Smooth muscle cell (in vitro differentiated cells): ENCODE data around the gene MEF2D. TPM values are rescaled to one million over a fixed set of nuclear protein-coding genes. Genes with fewer than 3 reads are reported as not detected.

ENCODE experiments used
- DNase-seq: peaks from one replicate; lab custom pipeline; 2025; ENCODE audit not compliant: unreplicated experiment; lab: John Stamatoyannopoulos, UW
- H2AFZ ChIP-seq: fragments of 200-600 bp; sonication (generic); 2 replicates; pipeline ENCODE4 v1.6.0; 2016; ENCODE audit warnings: antibody characterized with exemption, low read depth, mild to moderate bottlenecking
- H3F3A ChIP-seq: fragments of 200-600 bp; sonication (generic); 2 replicates; pipeline ENCODE4 v1.6.0; 2017; ENCODE audit warnings: antibody characterized with exemption, low read depth
- H3K27ac ChIP-seq: fragments of 200-600 bp; sonication (generic); 2 replicates; pipeline ENCODE4 v1.5.1; 2016; ENCODE audit warnings: low read depth, mild to moderate bottlenecking
- H3K27me3 ChIP-seq: fragments of 200-600 bp; sonication (generic); 2 replicates; pipeline ENCODE4 v1.6.1; 2016; ENCODE audit warnings: low read depth, mild to moderate bottlenecking
- H3K36me3 ChIP-seq: fragments of 200-600 bp; sonication (generic); 2 replicates; pipeline ENCODE4 v1.5.1; 2016; ENCODE audit warnings: low read depth
- H3K4me1 ChIP-seq: fragments of 200-600 bp; sonication (generic); 2 replicates; pipeline ENCODE4 v1.5.1; 2016; ENCODE audit warnings: low read depth
- H3K4me2 ChIP-seq: fragments of 200-600 bp; sonication (generic); 2 replicates; pipeline ENCODE4 v1.6.0; 2016; ENCODE audit warnings: mild to moderate bottlenecking
- H3K4me3 ChIP-seq: fragments of 200-600 bp; sonication (generic); 2 replicates; pipeline ENCODE4 v1.5.1; 2016; ENCODE audit warnings: mild to moderate bottlenecking
- H3K79me2 ChIP-seq: fragments of 200-600 bp; sonication (generic); 2 replicates; pipeline ENCODE4 v1.6.0; 2016; ENCODE audit warnings: low read depth, mild to moderate bottlenecking
- H3K9ac ChIP-seq: fragments of 200-600 bp; sonication (generic); 2 replicates; pipeline ENCODE4 v1.6.0; 2016; ENCODE audit warnings: low read depth
- H3K9me3 ChIP-seq: fragments of 200-600 bp; sonication (generic); replicated peaks from 2 replicates; pipeline ENCODE4 v1.5.1; 2016; ENCODE audit warnings: low read depth
- H4K20me1 ChIP-seq: fragments of 200-600 bp; sonication (generic); 2 replicates; pipeline ENCODE4 v1.6.0; 2016; ENCODE audit warnings: low read depth
- CTCF ChIP-seq: fragments of 200-600 bp; sonication (generic); IDR thresholded peaks from 2 replicates; pipeline ENCODE4 v1.5.1; 2017; ENCODE audit warnings: borderline replicate concordance, mild to moderate bottlenecking, antibody characterized with exemption; ENCODE audit not compliant: insufficient read depth, poor library complexity, severe bottlenecking
- WGBS: methylation state at CpG from one replicate; pipeline ENCODE4 v1.1.7; 2016; ENCODE audit warnings: low lambda C conversion rate; 5-methylcytosine and 5-hydroxymethylcytosine counted together
- polyA plus RNA-seq: library from polyadenylated mRNA; unstranded; fragments of >200 nt; fragmentation: Nextera tagmentation; extraction: Ambion mirVana; gene quantifications from 2 replicates; pipeline ENCODE4 v1.2.1, GENCODE V29; 2016
- total RNA-seq: library from RNA; depleted of rRNA; stranded (reverse); fragments of >200 nt; gene quantifications from 2 replicates; pipeline ENCODE4 v1.2.3, GENCODE V29; 2014

Gene MEF2D
- total RNA-seq, result 23.2 and 24.3 TPM in 2 replicates
- polyA plus RNA-seq, result 40.5 and 45.6 TPM in 2 replicates

DNA sequence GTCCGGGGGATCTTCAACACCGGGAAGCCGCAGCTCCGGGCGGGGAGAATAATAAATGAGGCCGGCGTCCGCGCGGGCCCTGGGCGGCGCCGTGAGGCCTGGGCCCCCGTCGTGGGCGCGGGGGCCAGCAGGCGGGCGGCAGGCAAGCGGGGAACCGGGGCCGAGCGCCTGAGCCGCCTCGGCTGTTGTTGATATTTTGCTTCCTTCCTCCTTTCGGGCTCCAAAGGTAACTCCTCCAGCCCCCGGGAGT lies at the start of gene MEF2D:
MEF2D (minus strand) TSS at position 233 of the 250 bp plus-strand sequence. CDS start 17,483 bp downstream, outside the sequence.
- no peak for TF ChIP-seq CTCF
- WGBS, result under 1% methylated on average over 27 of the region's 27 CpGs
- peaks cover 50% of the 10 kb centered on the region for H3K79me2 ChIP-seq

DNA sequence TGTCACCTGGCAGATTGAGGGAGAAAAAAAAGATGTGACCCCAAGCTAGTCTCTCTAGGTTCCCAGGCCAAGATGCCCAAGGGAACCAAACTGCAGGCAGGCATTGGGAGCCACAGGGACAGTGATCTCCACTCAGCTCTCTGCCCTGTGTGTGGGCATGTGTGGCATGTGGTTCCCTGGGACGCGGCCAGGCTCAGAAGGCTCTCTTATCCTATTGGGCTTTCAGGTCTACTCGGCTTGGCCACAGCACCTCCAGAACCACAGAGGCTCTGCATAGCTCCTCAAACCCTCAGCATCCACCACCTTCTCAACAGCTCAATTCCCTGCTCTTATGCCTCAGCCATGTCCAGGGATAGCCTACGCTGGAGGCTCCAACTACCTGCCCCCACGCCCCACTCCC lies 49.8 kb upstream of the MEF2D start:
- Histone ChIP-seq H3K27ac (no peak overlapping the region), H3K4me1 (no peaks in the 10 kb centered on the region), H3K27me3 (no peaks in the 10 kb centered on the region), H3K4me3 (no peak overlapping the region), H3K4me2 (no peak overlapping the region), H3K9ac (no peak overlapping the region), H4K20me1 (no peaks in the 10 kb centered on the region), H3F3A (no peaks in the 10 kb centered on the region), H3K79me2 (no peaks in the 10 kb centered on the region), H2AFZ (no peak overlapping the region), H3K9me3 (no peaks in the 10 kb centered on the region), H3K36me3 (no peaks in the 10 kb centered on the region)
- WGBS, result 89% methylated on average over 5 of the region's 5 CpGs
- DNase-seq, result no peak
- no peak for TF ChIP-seq CTCF

More for the DNA sequence above, at the start of gene MEF2D:
- H3K27me3 ChIP-seq, result no peaks in the 10 kb centered on the region
- H3F3A ChIP-seq, result peaks cover 24% of the 10 kb centered on the region
- H3K9ac ChIP-seq, result peak within 1 kb of the TSS; percentile 97
- DNase-seq, result no peak
- no peaks in the 10 kb centered on the region for H3K36me3 ChIP-seq
- no peaks in the 10 kb centered on the region for H3K9me3 ChIP-seq
- H4K20me1 ChIP-seq, result peaks cover 50% of the 10 kb centered on the region
- no peak within 1 kb of the TSS for H2AFZ ChIP-seq
- H3K4me1 ChIP-seq, result peaks cover 64% of the 10 kb centered on the region
- peak within 1 kb of the TSS; percentile 97 for H3K4me2 ChIP-seq
- peak within 1 kb of the TSS; percentile 80 for H3K4me3 ChIP-seq
- H3K27ac ChIP-seq, result peak within 1 kb of the TSS; percentile 100

DNA sequence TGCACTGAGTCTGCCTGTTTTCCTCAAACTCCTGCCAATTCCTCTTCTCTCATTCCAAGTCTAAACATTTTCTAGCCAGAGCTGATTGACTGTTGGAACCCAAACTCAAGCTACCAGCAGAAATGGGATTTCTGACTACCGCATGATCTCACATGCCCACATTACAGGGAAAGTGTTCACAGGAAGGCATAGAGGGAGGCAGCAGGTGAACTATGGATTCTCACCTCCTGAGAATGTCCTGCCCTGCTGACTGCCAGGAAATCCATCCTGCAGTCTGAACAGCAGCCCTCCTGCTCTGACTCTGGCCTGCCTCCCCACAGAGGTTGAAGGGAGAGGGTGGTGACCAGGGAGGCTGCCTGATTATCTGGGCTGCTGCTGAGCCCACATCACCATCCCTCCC lies 49.3 kb upstream of the MEF2D start:
- no peaks in the 10 kb centered on the region for H3K4me1 ChIP-seq
- H3K27ac ChIP-seq, result no peak overlapping the region
- WGBS, result 96% methylated on average over 1 of the region's 1 CpG
- H4K20me1 ChIP-seq, result no peaks in the 10 kb centered on the region
- H3K79me2 ChIP-seq, result no peaks in the 10 kb centered on the region
- no peak overlapping the region for H3K9ac ChIP-seq
- no peaks in the 10 kb centered on the region for H3K27me3 ChIP-seq
- H3K9me3 ChIP-seq, result no peaks in the 10 kb centered on the region
- H3F3A ChIP-seq, result no peaks in the 10 kb centered on the region
- no peak overlapping the region for H2AFZ ChIP-seq
- no peak for TF ChIP-seq CTCF
- no peak overlapping the region for H3K4me2 ChIP-seq
- no peaks in the 10 kb centered on the region for H3K36me3 ChIP-seq
- no peak for DNase-seq
- H3K4me3 ChIP-seq, result no peak overlapping the region

DNA sequence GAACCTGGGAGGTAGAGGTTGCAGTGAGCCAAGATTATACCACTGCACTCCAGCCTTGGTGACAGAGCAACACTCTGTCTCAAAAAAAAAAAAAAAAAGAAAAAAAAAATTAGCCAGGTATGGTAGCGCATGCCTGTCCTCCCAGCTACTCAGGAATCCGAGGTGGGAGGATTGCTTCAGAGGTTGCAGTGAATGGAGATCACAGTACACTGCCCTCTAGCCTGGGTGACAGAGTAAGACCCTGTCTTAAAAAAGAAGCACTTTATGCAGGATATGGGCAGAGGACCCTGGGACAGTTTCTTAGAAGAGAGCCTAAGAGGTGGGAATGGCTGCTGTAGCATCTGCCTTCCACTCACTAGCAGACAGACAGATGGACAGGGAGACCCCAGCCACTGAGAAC lies 48.8 kb upstream of the MEF2D start:
- WGBS, result 70% methylated on average over 2 of the region's 2 CpGs

More for the DNA sequence above, 48.8 kb upstream of the MEF2D start:
- no peak overlapping the region for H2AFZ ChIP-seq
- no peaks in the 10 kb centered on the region for H3K4me1 ChIP-seq
- H3K27me3 ChIP-seq, result no peaks in the 10 kb centered on the region
- H3K27ac ChIP-seq, result no peak overlapping the region
- no peaks in the 10 kb centered on the region for H4K20me1 ChIP-seq
- H3K36me3 ChIP-seq, result no peaks in the 10 kb centered on the region
- no peaks in the 10 kb centered on the region for H3F3A ChIP-seq
- no peak for TF ChIP-seq CTCF
- no peak overlapping the region for H3K9ac ChIP-seq
- no peaks in the 10 kb centered on the region for H3K9me3 ChIP-seq
- no peak overlapping the region for H3K4me3 ChIP-seq
- H3K79me2 ChIP-seq, result no peaks in the 10 kb centered on the region
- DNase-seq, result no peak
- no peak overlapping the region for H3K4me2 ChIP-seq
